Stimulated activated effector memory CD8-positive, alpha-beta T cell treated with anti-CD3 and anti-CD28 coated beads, Interleukin-12 subunit alpha, Interleukin-12 subunit beta, amount 100 ng/mL, for 72 hours (primary cell): ENCODE results near the gene RNF213.
"Not testable (repeated sequence)": the region's sequence is repeated elsewhere in the genome, so short reads cannot be mapped to it uniquely, and the experiment has no call there.

Experiments
- ATAC-seq: fragments of 150-1000 bp; cut with Tn5 transposase; 2 replicates; pipeline ENCODE4 v1.10.0; 2021
- DNase-seq, 2 donors: peaks; one replicate each; pipeline ENCODE4 v3.0.0; 2021 to 2022; ENCODE audit warnings: low spot score in 2 of 2
- H3K27ac Mint-ChIP-seq: one replicate; pipeline ENCODE4 v1.8.0; 2022; ENCODE audit warnings: mild to moderate bottlenecking, mixed read lengths
- H3K36me3 Mint-ChIP-seq: one replicate; pipeline ENCODE4 v1.8.0; 2022; ENCODE audit warnings: mild to moderate bottlenecking, mixed read lengths
- H3K4me1 Mint-ChIP-seq: one replicate; pipeline ENCODE4 v1.8.0; 2022; ENCODE audit warnings: mixed read lengths
- H3K4me3 Mint-ChIP-seq: one replicate; pipeline ENCODE4 v1.8.0; 2022; ENCODE audit warnings: mild to moderate bottlenecking, mixed read lengths
- H3K9me3 Mint-ChIP-seq: one replicate; pipeline ENCODE4 v1.8.0; 2022; ENCODE audit warnings: mixed read lengths

The RNF213 gene

DNA sequence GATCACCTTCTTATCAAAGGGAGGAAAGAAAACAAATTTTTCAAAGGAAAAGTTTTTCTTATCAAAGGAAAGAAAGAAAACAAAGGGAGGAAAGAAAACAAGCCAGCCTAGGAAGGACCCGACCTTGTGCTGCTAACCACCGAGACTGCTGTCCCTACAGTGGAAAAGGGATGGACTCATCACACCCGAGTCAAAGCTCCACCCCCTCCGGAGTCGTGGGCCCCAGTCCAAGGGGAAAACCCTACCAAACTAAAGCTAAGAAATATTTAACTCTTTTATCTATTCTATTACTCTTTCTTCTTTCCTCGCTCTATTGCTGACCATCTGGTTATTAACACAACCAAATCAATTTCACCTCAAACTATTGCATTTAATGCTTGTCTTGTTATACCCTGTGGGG lies 148.2 kb downstream of the RNF213 start:
- ATAC-seq: no peak
- Mint-ChIP-seq H3K9me3 (no peaks in the 10 kb centered on the region), H3K27ac (no peak overlapping the region), H3K4me3 (no peak overlapping the region), H3K36me3 (peaks cover 5% of the 10 kb centered on the region), H3K4me1 (peaks cover under 1% of the 10 kb centered on the region)
- no peak for DNase-seq

GRCh38 chr17:80409626-80410025 lies 149.0 kb downstream of the RNF213 start:
- no peaks in the 10 kb centered on the region for H3K9me3 Mint-ChIP-seq
- no peak for ATAC-seq
- H3K27ac Mint-ChIP-seq: no peak overlapping the region
- H3K4me1 Mint-ChIP-seq: peaks cover 8% of the 10 kb centered on the region
- H3K4me3 Mint-ChIP-seq: no peak overlapping the region
- DNase-seq: no peak
- peaks cover 6% of the 10 kb centered on the region for H3K36me3 Mint-ChIP-seq

GRCh38 chr17:80410441-80411087 lies 149.9 kb downstream of the RNF213 start:
- H3K4me3 Mint-ChIP-seq, H3K9me3 Mint-ChIP-seq, H3K27ac Mint-ChIP-seq, DNase-seq, ATAC-seq: not testable (repeated sequence)
- H3K4me1 Mint-ChIP-seq: peaks cover 11% of the 10 kb centered on the region
- peaks cover 12% of the 10 kb centered on the region for H3K36me3 Mint-ChIP-seq

DNA sequence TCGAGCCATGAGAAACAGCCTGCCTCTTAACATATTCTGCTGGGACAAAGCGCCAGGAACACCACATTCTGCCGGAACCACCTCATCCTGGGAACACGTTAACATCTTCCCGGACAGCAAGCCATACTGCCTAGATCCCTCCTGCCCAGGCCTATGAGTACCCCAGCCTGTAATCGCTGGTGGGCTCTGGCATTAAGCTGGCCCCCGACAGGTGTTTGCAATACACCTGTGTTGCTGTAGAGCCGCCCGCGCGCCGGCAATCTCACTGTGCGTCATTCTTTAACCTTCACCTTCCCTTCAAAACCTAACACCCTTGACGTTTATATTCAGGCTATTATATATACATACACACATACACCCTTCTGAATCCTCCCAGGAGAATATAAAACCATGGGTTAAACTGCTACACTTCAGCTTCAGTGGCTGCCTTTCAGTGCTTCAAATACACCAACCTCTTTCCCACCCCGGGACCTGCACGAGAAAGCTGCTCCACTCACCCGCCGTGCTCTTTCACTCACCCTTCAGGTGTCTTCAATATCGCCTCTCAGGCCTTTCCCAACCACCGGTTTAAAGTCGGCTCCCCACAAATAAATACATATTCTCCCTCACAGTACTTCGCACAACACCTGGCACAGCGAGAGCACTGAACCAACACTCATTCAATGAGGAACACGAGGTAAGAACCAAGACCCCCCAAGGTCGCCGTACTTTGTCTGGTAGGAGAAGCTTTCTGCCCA lies 153.3 kb downstream of the RNF213 start:
- H3K4me3 Mint-ChIP-seq: peak overlapping the region; percentile 83
- no peaks in the 10 kb centered on the region for H3K9me3 Mint-ChIP-seq
- H3K27ac Mint-ChIP-seq: peak overlapping the region; percentile 75
- peaks cover 32% of the 10 kb centered on the region for H3K4me1 Mint-ChIP-seq
- DNase-seq (no peak), ATAC-seq (no peak)
- peaks cover 21% of the 10 kb centered on the region for H3K36me3 Mint-ChIP-seq

- H3K9me3 Mint-ChIP-seq: no peaks in the 10 kb centered on the region
- H3K36me3 Mint-ChIP-seq: peaks cover 23% of the 10 kb centered on the region
- H3K27ac Mint-ChIP-seq: peak overlapping the region; percentile 75
- ATAC-seq (no peak), DNase-seq (peak in 1 of 2 donors; percentile 20)
- H3K4me3 Mint-ChIP-seq: peak overlapping the region; percentile 83
- peaks cover 33% of the 10 kb centered on the region for H3K4me1 Mint-ChIP-seq
Observed at GRCh38 chr17:80414508-80414802, 153.8 kb downstream of the RNF213 start.

GRCh38 chr17:80414803-80415625 lies 154.4 kb downstream of the RNF213 start, which contains the start of gene ENDOV:
Gene ENDOV (plus strand): TSS chr17:80415167. CDS start chr17:80415195, 28 bp downstream.
- ATAC-seq (peak; percentile 96), DNase-seq (peak; percentile 81 to 94)
- Mint-ChIP-seq H3K4me1 (peaks cover 39% of the 10 kb centered on the region), H3K27ac (peak within 1 kb of the TSS; percentile 75), H3K36me3 (peaks cover 26% of the 10 kb centered on the region), H3K9me3 (no peaks in the 10 kb centered on the region), H3K4me3 (peak within 1 kb of the TSS; percentile 83)

GRCh38 chr17:80415626-80416137 lies 155.0 kb downstream of the RNF213 start:
- Mint-ChIP-seq H3K4me1 (peaks cover 41% of the 10 kb centered on the region), H3K36me3 (peaks cover 26% of the 10 kb centered on the region), H3K9me3 (no peaks in the 10 kb centered on the region), H3K4me3 (peak overlapping the region; percentile 83), H3K27ac (peak overlapping the region; percentile 75)
- ATAC-seq (no peak), DNase-seq (no peak)

DNA sequence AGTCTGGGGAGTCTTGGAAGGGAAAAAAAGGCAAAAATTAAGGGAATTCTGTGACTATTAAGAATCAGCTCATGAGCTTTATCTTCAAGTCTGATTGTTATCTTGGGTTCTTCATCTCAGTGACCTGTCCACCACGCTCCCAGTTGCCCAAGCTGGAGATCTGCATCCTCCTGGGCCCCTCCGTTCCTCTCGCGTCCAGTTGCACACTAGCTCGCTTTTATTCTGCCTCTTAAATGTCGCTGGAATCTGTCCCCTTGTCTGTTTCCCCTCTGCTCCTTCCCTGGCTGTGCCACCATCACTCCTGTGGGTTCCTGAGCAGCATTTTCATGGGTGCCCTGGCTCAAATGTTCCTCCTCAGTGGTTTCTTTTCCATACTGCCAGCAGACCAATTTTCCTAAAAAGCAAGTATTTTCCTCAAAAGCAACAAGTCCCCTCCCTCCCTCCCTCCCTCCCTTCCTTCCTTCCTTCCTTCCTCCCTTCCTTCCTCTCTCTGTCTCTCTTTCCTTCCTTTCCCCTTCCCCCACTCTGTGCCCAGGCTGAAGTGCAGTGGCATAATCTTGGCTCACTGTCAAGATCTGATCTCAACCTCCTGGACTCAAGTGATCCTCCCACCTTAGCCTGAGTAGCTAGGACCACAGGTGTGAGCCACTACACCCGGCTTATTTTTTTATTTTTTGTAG lies 155.7 kb downstream of the RNF213 start:
- DNase-seq (no peak), ATAC-seq (no peak)
- peaks cover 26% of the 10 kb centered on the region for H3K36me3 Mint-ChIP-seq
- no peaks in the 10 kb centered on the region for H3K9me3 Mint-ChIP-seq
- peak overlapping the region; percentile 75 for H3K27ac Mint-ChIP-seq
- H3K4me1 Mint-ChIP-seq: peaks cover 41% of the 10 kb centered on the region
- H3K4me3 Mint-ChIP-seq: peak overlapping the region; percentile 83

- Mint-ChIP-seq H3K9me3 (no peaks in the 10 kb centered on the region), H3K36me3 (peaks cover 26% of the 10 kb centered on the region), H3K4me1 (peaks cover 41% of the 10 kb centered on the region), H3K4me3 (peak overlapping the region; percentile 83), H3K27ac (peak overlapping the region; percentile 75)
- ATAC-seq (no peak), DNase-seq (no peak)
Observed at GRCh38 chr17:80416940-80417293, 156.3 kb downstream of the RNF213 start.

GRCh38 chr17:80418589-80418988 lies 157.9 kb downstream of the RNF213 start:
- H3K4me1 Mint-ChIP-seq: peaks cover 41% of the 10 kb centered on the region
- no peak overlapping the region for H3K27ac Mint-ChIP-seq
- no peak for ATAC-seq
- H3K4me3 Mint-ChIP-seq: no peak overlapping the region
- no peaks in the 10 kb centered on the region for H3K9me3 Mint-ChIP-seq
- DNase-seq: no peak
- H3K36me3 Mint-ChIP-seq: peaks cover 21% of the 10 kb centered on the region

DNA sequence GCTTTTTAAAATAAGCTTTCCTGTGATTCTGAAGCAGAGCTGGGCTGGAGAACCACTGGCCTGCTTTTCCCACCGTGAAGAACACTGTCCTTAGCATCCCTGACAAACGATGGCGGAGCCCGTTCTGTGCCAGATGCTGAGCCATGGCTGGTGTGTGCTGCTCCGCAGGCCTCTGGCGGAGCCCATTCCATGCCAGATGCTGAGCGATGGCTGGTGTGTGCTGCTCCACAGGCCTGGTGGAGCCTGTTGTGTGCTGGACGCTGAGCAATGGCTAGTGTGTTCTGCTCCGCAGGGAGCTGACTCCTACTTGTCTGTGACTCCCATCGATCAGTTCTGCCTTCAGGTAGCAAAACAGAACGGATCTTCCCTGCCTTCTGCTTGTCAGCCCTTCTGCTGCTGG lies 158.6 kb downstream of the RNF213 start:
- peaks cover 21% of the 10 kb centered on the region for H3K36me3 Mint-ChIP-seq
- ATAC-seq (no peak), DNase-seq (no peak)
- no peak overlapping the region for H3K4me3 Mint-ChIP-seq
- no peak overlapping the region for H3K27ac Mint-ChIP-seq
- H3K9me3 Mint-ChIP-seq: no peaks in the 10 kb centered on the region
- H3K4me1 Mint-ChIP-seq: peaks cover 43% of the 10 kb centered on the region

GRCh38 chr17:80421381-80422090 lies 160.9 kb downstream of the RNF213 start:
- H3K9me3 Mint-ChIP-seq: no peaks in the 10 kb centered on the region
- no peak overlapping the region for H3K27ac Mint-ChIP-seq
- no peak overlapping the region for H3K4me3 Mint-ChIP-seq
- no peak for DNase-seq
- H3K4me1 Mint-ChIP-seq: peaks cover 40% of the 10 kb centered on the region
- no peak for ATAC-seq
- peaks cover 14% of the 10 kb centered on the region for H3K36me3 Mint-ChIP-seq

DNA sequence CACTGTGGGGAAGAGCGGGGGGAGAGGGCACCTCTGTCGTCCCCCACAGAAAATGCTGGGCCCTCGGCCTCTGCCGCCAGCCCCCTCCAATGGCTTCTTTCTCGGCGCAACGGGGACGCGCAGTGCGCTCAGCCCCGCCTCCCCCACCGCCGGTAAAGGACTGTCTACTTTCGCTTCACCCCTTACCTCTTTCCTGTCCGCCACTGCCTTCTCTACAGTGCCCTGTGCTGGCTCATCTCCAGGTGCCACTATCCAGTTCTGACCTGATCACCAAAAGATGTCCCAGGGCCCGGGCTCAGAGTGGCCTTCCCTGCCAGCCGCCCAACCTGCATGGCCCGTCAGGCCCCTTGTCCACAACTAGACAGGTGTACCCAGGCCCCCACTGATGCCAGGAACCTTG lies 161.6 kb downstream of the RNF213 start:
- no peak for DNase-seq
- no peak overlapping the region for H3K27ac Mint-ChIP-seq
- peaks cover 40% of the 10 kb centered on the region for H3K4me1 Mint-ChIP-seq
- no peak for ATAC-seq
- H3K4me3 Mint-ChIP-seq: no peak overlapping the region
- H3K9me3 Mint-ChIP-seq: no peaks in the 10 kb centered on the region
- H3K36me3 Mint-ChIP-seq: peaks cover 14% of the 10 kb centered on the region

- Mint-ChIP-seq H3K4me3 (no peak overlapping the region), H3K36me3 (peaks cover 9% of the 10 kb centered on the region), H3K27ac (no peak overlapping the region), H3K9me3 (no peaks in the 10 kb centered on the region), H3K4me1 (peaks cover 33% of the 10 kb centered on the region)
- no peak for ATAC-seq
- no peak for DNase-seq
Observed at GRCh38 chr17:80422981-80423380, 162.3 kb downstream of the RNF213 start.
